ENCODE measurements around the gene SLC35F6.
"Not testable (repeated sequence)": the region's sequence is repeated elsewhere in the genome, so short reads cannot be mapped to it uniquely, and the experiment has no call there.

The SLC35F6 gene

GRCh38 chr2:26785431-26786206 lies 21.5 kb downstream of the SLC35F6 start, which contains the start of gene CENPA:
Gene CENPA, plus strand, starts transcription at chr2:26786056. Its CDS starts 141 bp downstream, at chr2:26786197.
- peak; percentile 96 for DNase-seq

- DNase-seq, result no peak
Observed at GRCh38 chr2:26786207-26787028, 22.3 kb downstream of the SLC35F6 start.

GRCh38 chr2:26792720-26793119 lies 28.6 kb downstream of the SLC35F6 start:
- DNase-seq, result no peak

GRCh38 chr2:26793518-26793917 lies 29.4 kb downstream of the SLC35F6 start:
- DNase-seq, result no peak

- DNase-seq, result not testable (repeated sequence)
Observed at GRCh38 chr2:26795135-26795534, 31.1 kb downstream of the SLC35F6 start.

- no peak for DNase-seq
Observed at GRCh38 chr2:26801328-26801727, 37.2 kb downstream of the SLC35F6 start.

GRCh38 chr2:26801796-26802195 lies 37.7 kb downstream of the SLC35F6 start:
- no peak for DNase-seq

GRCh38 chr2:26805241-26805676 lies 41.2 kb downstream of the SLC35F6 start:
- DNase-seq, result no peak

- DNase-seq, result no peak
Observed at GRCh38 chr2:26807788-26808460, 43.8 kb downstream of the SLC35F6 start.

- DNase-seq, result no peak
Observed at GRCh38 chr2:26809211-26809610, 45.1 kb downstream of the SLC35F6 start.

- DNase-seq, result no peak
Observed at GRCh38 chr2:26809876-26810577, 45.9 kb downstream of the SLC35F6 start.

- DNase-seq, result no peak
Observed at GRCh38 chr2:26811261-26811660, 47.2 kb downstream of the SLC35F6 start.

- DNase-seq, result no peak
Observed at GRCh38 chr2:26811791-26812694, 48.0 kb downstream of the SLC35F6 start.

GRCh38 chr2:26812731-26813130 lies 48.6 kb downstream of the SLC35F6 start:
- DNase-seq, result no peak

GRCh38 chr2:26814072-26814765 lies 50.1 kb downstream of the SLC35F6 start:
- not testable (repeated sequence) for DNase-seq

- no peak for DNase-seq
Observed at GRCh38 chr2:26816893-26817292, 52.8 kb downstream of the SLC35F6 start.

GRCh38 chr2:26818255-26818654 lies 54.2 kb downstream of the SLC35F6 start:
- DNase-seq, result no peak

- DNase-seq, result no peak
Observed at GRCh38 chr2:26818972-26819371, 54.9 kb downstream of the SLC35F6 start.

GRCh38 chr2:26820932-26821331 lies 56.8 kb downstream of the SLC35F6 start:
- DNase-seq, result no peak

- DNase-seq, result no peak
Observed at GRCh38 chr2:26822877-26823276, 58.8 kb downstream of the SLC35F6 start.
